ENCODE measurements around the gene WDR86. TPM values are rescaled to one million over a fixed set of nuclear protein-coding genes. Genes with fewer than 3 reads are reported as not detected.

The WDR86 gene
- total RNA-seq, 1 experiment from 2014 or later: 8.1 TPM

- Mint-ChIP-seq H3K9me3 (no peaks in the 10 kb centered on the region), H3K4me3 (no peak overlapping the region), H3K36me3 (ENCODE audit: insufficient read depth in 1 of 3, low read depth in 3 of 3) (peaks cover 5 to 57% (median 44%) of the 10 kb centered on the region in 3 experiments), H3K4me1 (peaks cover 18 to 21% of the 10 kb centered on the region in 2 experiments), H3K27ac (peak overlapping the region in 1 of 3 experiments; percentile 66; a peak in 1 of 7 replicates), H3K27me3 (ENCODE audit: low read depth) (no peaks in the 10 kb centered on the region; the same call in 1 of the 2 replicates)
- H2BK120ac ChIP-seq (ENCODE audit: low read depth, low read length, poor library complexity, severe bottlenecking): no peak overlapping the region
- TF ChIP-seq CTCF (conservative IDR thresholded peaks at IDR 0.05): no peak
- H2AFZ ChIP-seq (ENCODE audit: low read length): no peak overlapping the region
- no peak overlapping the region for H2BK20ac ChIP-seq (ENCODE audit: low read depth, low read length, poor library complexity, severe bottlenecking)
- H2BK12ac ChIP-seq (ENCODE audit: insufficient read length, low read depth, low read length): no peak overlapping the region
- no peaks in the 10 kb centered on the region for H3K9me3 ChIP-seq (ENCODE audit: control insufficient read depth, low read depth, low read length)
- no peak overlapping the region for H2BK5ac ChIP-seq (ENCODE audit: insufficient read length, low read length)
- no peaks in the 10 kb centered on the region for H3K27me3 ChIP-seq (ENCODE audit: insufficient read depth, low read length)
- no peak overlapping the region for H3K23ac ChIP-seq (ENCODE audit: insufficient read length, low read depth, low read length)
- WGBS (ENCODE audit: extremely low coverage, insufficient read length, low lambda C conversion rate): no CpG with 5 or more reads among the region's 15 CpGs
- no peak overlapping the region for H3K4ac ChIP-seq (ENCODE audit: low read depth, low read length)
- H3K79me2 ChIP-seq (ENCODE audit: insufficient read depth, low read length): no peaks in the 10 kb centered on the region
- no peak overlapping the region for H4K8ac ChIP-seq (replicated peaks; ENCODE audit: insufficient read length, low read depth, low read length)
- H2AK5ac ChIP-seq (ENCODE audit: insufficient read length, low read length): no peak overlapping the region
- no peak overlapping the region for H3K18ac ChIP-seq (ENCODE audit: insufficient read length, low read depth, low read length)
- H4K91ac ChIP-seq (ENCODE audit: insufficient read length, low read depth, low read length): no peak overlapping the region
- DNase-seq: peak; percentile 24
- H4K5ac ChIP-seq (ENCODE audit: insufficient read length, low read depth, low read length): no peak overlapping the region
- no peaks in the 10 kb centered on the region for H3K23me2 ChIP-seq (ENCODE audit: insufficient read length, low read depth, low read length, poor library complexity, severe bottlenecking)
- H3K4me1 ChIP-seq (ENCODE audit: insufficient read depth, low read length): no peaks in the 10 kb centered on the region
- H3K27ac ChIP-seq (ENCODE audit: insufficient read length, low read depth, low read length): no peak overlapping the region
- H3K56ac ChIP-seq (ENCODE audit: insufficient read length, low read depth, low read length): no peak overlapping the region
- no peak overlapping the region for H3K9ac ChIP-seq (ENCODE audit: extremely low read depth, insufficient read length, low read length)
- H3K4me2 ChIP-seq (ENCODE audit: insufficient read depth, insufficient read length, low read length): no peak overlapping the region
- peaks cover 1% of the 10 kb centered on the region for H4K20me1 ChIP-seq (ENCODE audit: control insufficient read depth, insufficient read depth, insufficient read length)
- H3K79me1 ChIP-seq (ENCODE audit: insufficient read depth, low read depth, low read length, poor library complexity, severe bottlenecking): no peaks in the 10 kb centered on the region
- H2BK15ac ChIP-seq (ENCODE audit: low read depth, low read length): no peak overlapping the region
- H3K14ac ChIP-seq (ENCODE audit: insufficient read depth, low read length): no peak overlapping the region
- no peak overlapping the region for H3T11ph ChIP-seq (ENCODE audit: low read length)
Measured at GRCh38 chr7:151374139-151374538, 35.7 kb downstream of the WDR86 start.
